ES-I3 (cell line): ENCODE data around the gene C19orf25.

Experiments
- H3K36me3 ChIP-seq: 2 replicates; pipeline ENCODE4 v1.6.1; 2013; ENCODE audit warnings: mild to moderate bottlenecking, low read length, control low read depth, moderate library complexity; ENCODE audit not compliant: insufficient read depth
- H3K4me1 ChIP-seq: 2 replicates; pipeline ENCODE4 v1.6.1; 2013; ENCODE audit warnings: mild to moderate bottlenecking, control low read depth, low read length; ENCODE audit not compliant: insufficient read depth
- H3K9ac ChIP-seq: 2 replicates; pipeline ENCODE4 v1.6.1; 2013; ENCODE audit warnings: low read depth, mild to moderate bottlenecking, low read length, moderate library complexity
- H3K9me3 ChIP-seq: 2 replicates; pipeline ENCODE4 v1.6.1; 2013; ENCODE audit warnings: mild to moderate bottlenecking, low read length, moderate library complexity; ENCODE audit not compliant: control insufficient read depth, insufficient read depth

Gene C19orf25

DNA sequence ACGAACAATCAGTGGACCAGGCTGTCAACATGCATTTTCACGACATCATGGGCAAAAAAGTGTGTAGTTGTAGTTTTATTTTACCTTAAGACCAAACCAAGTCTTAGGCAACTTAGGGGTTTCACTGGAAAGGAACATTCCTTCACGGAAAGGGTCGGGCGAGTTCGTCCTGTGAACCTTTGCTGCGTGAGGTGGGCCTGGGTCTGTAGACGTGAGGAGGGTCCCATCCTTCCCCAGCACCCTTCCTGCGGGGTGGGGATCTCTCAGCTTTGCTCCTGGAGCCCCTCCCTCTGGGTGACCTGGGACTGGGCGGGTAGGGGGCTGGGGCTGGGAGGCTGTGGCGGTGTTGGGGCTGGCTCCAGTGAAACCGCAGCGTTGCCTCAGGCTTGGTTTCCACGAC lies 53.1 kb downstream of the C19orf25 start:
- no peak overlapping the region for H3K9ac ChIP-seq

DNA sequence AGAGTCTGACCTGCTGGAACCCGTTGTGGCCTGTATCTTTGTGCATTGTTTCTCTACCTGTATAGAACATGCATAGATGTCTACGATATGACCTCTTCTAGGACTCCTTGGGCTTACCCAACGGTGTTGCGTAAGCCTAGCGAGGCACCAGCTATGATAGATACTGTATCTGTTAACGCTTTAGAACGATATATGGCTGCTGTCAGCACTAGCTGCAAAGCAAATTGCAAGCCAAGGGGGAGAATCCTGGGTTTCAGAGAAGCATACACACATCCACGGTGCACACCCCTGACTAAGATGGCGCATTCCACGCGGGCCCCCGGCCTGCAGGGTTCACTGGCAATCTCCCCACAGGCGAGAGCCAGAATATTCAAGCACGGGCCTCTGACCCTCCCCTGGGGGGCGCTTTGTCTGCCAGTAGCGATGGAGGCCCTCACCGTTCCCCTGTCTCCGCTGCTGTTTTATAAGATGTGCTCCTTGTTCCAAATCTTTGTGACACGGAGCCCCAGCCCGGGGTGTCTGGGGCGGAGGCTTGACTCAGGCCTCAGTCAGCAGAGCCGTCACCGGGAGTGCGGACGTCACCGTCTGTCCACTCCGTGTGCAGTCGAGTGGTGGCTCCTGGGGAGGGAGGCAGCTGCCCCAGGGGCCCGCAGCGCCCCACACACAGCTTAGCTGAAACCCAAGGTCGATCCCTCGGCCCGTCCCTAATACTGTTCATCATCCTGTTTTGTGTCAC lies 53.7 kb downstream of the C19orf25 start:
- H3K4me1 ChIP-seq, result no peaks in the 10 kb centered on the region
- H3K9ac ChIP-seq, result no peak overlapping the region
- H3K9me3 ChIP-seq, result no peaks in the 10 kb centered on the region
- peaks cover 24% of the 10 kb centered on the region for H3K36me3 ChIP-seq

More for the DNA sequence above, 53.1 kb downstream of the C19orf25 start:
- H3K9me3 ChIP-seq, result no peaks in the 10 kb centered on the region
- H3K36me3 ChIP-seq, result peaks cover 24% of the 10 kb centered on the region
- no peaks in the 10 kb centered on the region for H3K4me1 ChIP-seq

- no peak overlapping the region for H3K9ac ChIP-seq
Measured at GRCh38 chr19:1424192-1424955, 54.6 kb downstream of the C19orf25 start.

DNA sequence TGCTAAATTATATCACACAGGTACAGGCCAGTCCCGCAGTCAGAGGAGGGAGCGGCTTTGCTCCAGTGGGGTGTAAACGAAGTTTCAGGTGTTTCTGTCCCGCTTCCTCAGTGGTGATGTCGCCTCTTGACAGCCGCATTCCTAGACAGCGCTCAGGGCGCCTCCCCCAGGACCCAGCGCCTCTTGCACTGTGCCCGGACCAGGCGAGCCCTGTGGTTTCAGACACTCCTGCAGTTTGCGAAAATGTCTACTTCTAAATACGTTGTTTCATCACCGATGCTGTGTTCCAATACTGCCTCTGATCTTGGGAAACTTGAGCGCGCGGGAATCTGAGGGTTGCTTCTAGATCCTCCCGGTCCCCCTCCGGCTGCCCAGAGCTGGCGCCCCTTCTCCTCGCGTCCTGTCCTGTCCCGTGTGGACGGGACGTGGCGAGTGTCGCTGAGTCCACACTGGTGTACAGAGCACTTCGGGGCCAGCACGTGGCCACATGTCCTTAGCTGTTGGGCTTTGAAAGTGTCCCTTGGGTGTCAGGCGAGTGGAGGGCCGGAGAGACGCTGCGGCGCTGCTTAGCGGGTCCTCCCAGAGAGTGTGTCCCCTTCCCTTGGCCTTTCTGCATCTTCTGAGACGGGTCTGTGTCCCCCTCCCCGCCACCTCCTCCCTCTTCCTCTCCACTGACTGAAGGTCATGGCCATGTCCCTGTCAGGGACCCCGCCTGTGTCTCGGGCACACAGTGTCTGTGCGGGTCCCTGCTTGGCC lies 55.4 kb downstream of the C19orf25 start:
- Histone ChIP-seq H3K36me3 (peaks cover 26% of the 10 kb centered on the region), H3K4me1 (no peaks in the 10 kb centered on the region), H3K9ac (no peak overlapping the region), H3K9me3 (no peaks in the 10 kb centered on the region)

More at GRCh38 chr19:1424192-1424955, 54.6 kb downstream of the C19orf25 start:
- peaks cover 24% of the 10 kb centered on the region for H3K36me3 ChIP-seq
- no peaks in the 10 kb centered on the region for H3K4me1 ChIP-seq
- no peaks in the 10 kb centered on the region for H3K9me3 ChIP-seq
